WTC11 (cell line): ENCODE data around the gene TGM1. TPM values are rescaled to one million over a fixed set of nuclear protein-coding genes. Genes with fewer than 3 reads are reported as not detected.
A peak's percentile ranks its signal among the peaks of the same experiment; 100 is the strongest.

Experiments used
- ATAC-seq: fragments of 200-7000 bp; cut with Tn5 transposase; 2 replicates; pipeline ENCODE4 v1.10.0; 2021; ENCODE audit warnings: mild to moderate bottlenecking, moderate library complexity
- CTCF ChIA-PET: fragments of 300-600 bp; sonication (Branson Sonifier 250); formaldehyde crosslinking; loops from one replicate; lab custom pipeline; 2021; ENCODE audit warnings: antibody characterized with exemption; lab: Charles Lee
- POLR2A ChIA-PET: fragments of 350-600 bp; sonication (Branson Sonifier 250); formaldehyde crosslinking; loops from one replicate; lab custom pipeline; 2021; ENCODE audit warnings: antibody characterized with exemption; lab: Charles Lee
- DNase-seq: peaks from one replicate; pipeline ENCODE4 v3.0.0; 2021; ENCODE audit warnings: low spot score
- H3K27ac Mint-ChIP-seq: 2 replicates; pipeline ENCODE4 v1.8.0; 2021; ENCODE audit warnings: mixed read lengths
- H3K27me3 Mint-ChIP-seq: 2 replicates; pipeline ENCODE4 v1.8.0; 2021; ENCODE audit warnings: low read depth, mild to moderate bottlenecking, moderate library complexity, mixed read lengths
- H3K36me3 Mint-ChIP-seq: 2 replicates; pipeline ENCODE4 v1.8.0; 2021; ENCODE audit warnings: mixed read lengths
- H3K4me1 Mint-ChIP-seq: 2 replicates; pipeline ENCODE4 v1.8.0; 2022; ENCODE audit warnings: mixed read lengths
- H3K4me3 Mint-ChIP-seq: 2 replicates; pipeline ENCODE4 v1.8.0; 2021; ENCODE audit warnings: mild to moderate bottlenecking, moderate library complexity, mixed read lengths
- H3K9me3 Mint-ChIP-seq: 2 replicates; pipeline ENCODE4 v1.8.0; 2021; ENCODE audit warnings: mixed read lengths
- ATF1 ChIP-seq: sonication (generic); formaldehyde crosslinking; IDR thresholded peaks from 2 replicates; pipeline ENCODE4 v1.8.1; 2023; ENCODE audit warnings: mild to moderate bottlenecking, moderate library complexity, missing genetic modification reagents
- CREM ChIP-seq: sonication (generic); formaldehyde crosslinking; IDR thresholded peaks from 2 replicates; pipeline ENCODE4 v1.8.1; 2022; ENCODE audit warnings: mild to moderate bottlenecking, missing genetic modification reagents, moderate library complexity
- E2F1 ChIP-seq: sonication (generic); formaldehyde crosslinking; IDR thresholded peaks from 2 replicates; pipeline ENCODE4 v1.8.0; 2022; ENCODE audit warnings: mild to moderate bottlenecking, missing genetic modification reagents
- ETV6 ChIP-seq: sonication (generic); formaldehyde crosslinking; IDR thresholded peaks from 2 replicates; pipeline ENCODE4 v1.8.1; 2022; ENCODE audit warnings: mild to moderate bottlenecking, missing genetic modification reagents
- GTF2I ChIP-seq: fragments of 250-450 bp; sonication (Bioruptor Pico); conservative IDR thresholded peaks from 2 replicates; pipeline ENCODE4 v1.4.0; 2021; ENCODE audit warnings: mild to moderate bottlenecking
- JUN ChIP-seq: sonication (generic); formaldehyde crosslinking; IDR thresholded peaks from 2 replicates; pipeline ENCODE4 v1.8.0; 2023; ENCODE audit warnings: mild to moderate bottlenecking, missing genetic modification reagents
- KAT7 ChIP-seq: sonication (generic); formaldehyde crosslinking; IDR thresholded peaks from 2 replicates; pipeline ENCODE4 v1.8.1; 2023; ENCODE audit warnings: missing genetic modification reagents, mild to moderate bottlenecking, borderline replicate concordance
- NFATC4 ChIP-seq: fragments of 250-450 bp; sonication (Bioruptor Pico); IDR thresholded peaks from 2 replicates; pipeline ENCODE4 v1.9.0; 2021; ENCODE audit warnings: mild to moderate bottlenecking
- NFE2L1 ChIP-seq: sonication (generic); formaldehyde crosslinking; IDR thresholded peaks from 2 replicates; pipeline ENCODE4 v1.8.1; 2023; ENCODE audit warnings: missing genetic modification reagents
- NR3C1 ChIP-seq: sonication (generic); formaldehyde crosslinking; conservative IDR thresholded peaks from 2 replicates; pipeline ENCODE4 v1.8.1; 2023; ENCODE audit warnings: low read depth, mild to moderate bottlenecking, missing genetic modification reagents
- RELA ChIP-seq: sonication (generic); formaldehyde crosslinking; IDR thresholded peaks from 2 replicates; pipeline ENCODE4 v1.8.1; 2022; ENCODE audit warnings: missing genetic modification reagents, mild to moderate bottlenecking, borderline replicate concordance
- SMAD4 ChIP-seq: sonication (generic); formaldehyde crosslinking; IDR thresholded peaks from 2 replicates; pipeline ENCODE4 v1.8.0; 2022; ENCODE audit warnings: mild to moderate bottlenecking, missing genetic modification reagents
- TEAD1 ChIP-seq: sonication (generic); formaldehyde crosslinking; IDR thresholded peaks from 2 replicates; pipeline ENCODE4 v1.8.0; 2022; ENCODE audit warnings: mild to moderate bottlenecking, missing genetic modification reagents
- ZBTB43 ChIP-seq: sonication (generic); formaldehyde crosslinking; IDR thresholded peaks from 2 replicates; pipeline ENCODE4 v1.8.1; 2023; ENCODE audit warnings: mild to moderate bottlenecking, missing genetic modification reagents
- ZNF219 ChIP-seq: sonication (generic); formaldehyde crosslinking; IDR thresholded peaks from 2 replicates; pipeline ENCODE4 v1.8.0; 2023; ENCODE audit warnings: missing genetic modification reagents, mild to moderate bottlenecking, borderline replicate concordance
- ZNF317 ChIP-seq: sonication (generic); formaldehyde crosslinking; IDR thresholded peaks from 2 replicates; pipeline ENCODE4 v1.8.1; 2023; ENCODE audit warnings: low read depth, mild to moderate bottlenecking, moderate library complexity, missing genetic modification reagents, borderline replicate concordance
- ZNF423 ChIP-seq: fragments of 250-450 bp; sonication (Bioruptor Pico); IDR thresholded peaks from 2 replicates; pipeline ENCODE4 v2.1.2; 2022; ENCODE audit warnings: mild to moderate bottlenecking, moderate library complexity
- total RNA-seq: library from RNA; stranded (reverse); gene quantifications from 3 replicates; pipeline ENCODE4 v1.2.3, GENCODE V29; 2021
- TF ChIP-seq, protein P1 (sequence below): fragments of 200-600 bp; IDR thresholded peaks from 2 replicates; pipeline ENCODE4 v1.8.0; 2022; ENCODE audit warnings: antibody characterized with exemption
- TF ChIP-seq, protein P2 (sequence below): fragments of 250-450 bp; sonication (Bioruptor Pico); IDR thresholded peaks from 2 replicates; pipeline ENCODE4 v1.9.0; 2021; ENCODE audit warnings: mild to moderate bottlenecking

TGM1 gene
- total RNA-seq, 1 experiment from 2014 or later: 5.2 TPM

- Mint-ChIP-seq H3K27me3 (peaks cover 10% of the 10 kb centered on the region), H3K4me3 (peak overlapping the region; percentile 93), H3K27ac (no peak overlapping the region), H3K9me3 (no peaks in the 10 kb centered on the region), H3K4me1 (peaks cover 13% of the 10 kb centered on the region), H3K36me3 (peaks cover 51% of the 10 kb centered on the region)
- ChIA-PET CTCF (interaction anchor here (4.0 to 5.1 kb wide), 3 partner anchors 30 to 69 kb away, joined by 77 to 165 read pairs (median 97); partner anchors contain the start of genes CIDEB, DHRS1, LTB4R and LTB4R2), POLR2A (no interaction called here)
- TF ChIP-seq, protein P1, sequence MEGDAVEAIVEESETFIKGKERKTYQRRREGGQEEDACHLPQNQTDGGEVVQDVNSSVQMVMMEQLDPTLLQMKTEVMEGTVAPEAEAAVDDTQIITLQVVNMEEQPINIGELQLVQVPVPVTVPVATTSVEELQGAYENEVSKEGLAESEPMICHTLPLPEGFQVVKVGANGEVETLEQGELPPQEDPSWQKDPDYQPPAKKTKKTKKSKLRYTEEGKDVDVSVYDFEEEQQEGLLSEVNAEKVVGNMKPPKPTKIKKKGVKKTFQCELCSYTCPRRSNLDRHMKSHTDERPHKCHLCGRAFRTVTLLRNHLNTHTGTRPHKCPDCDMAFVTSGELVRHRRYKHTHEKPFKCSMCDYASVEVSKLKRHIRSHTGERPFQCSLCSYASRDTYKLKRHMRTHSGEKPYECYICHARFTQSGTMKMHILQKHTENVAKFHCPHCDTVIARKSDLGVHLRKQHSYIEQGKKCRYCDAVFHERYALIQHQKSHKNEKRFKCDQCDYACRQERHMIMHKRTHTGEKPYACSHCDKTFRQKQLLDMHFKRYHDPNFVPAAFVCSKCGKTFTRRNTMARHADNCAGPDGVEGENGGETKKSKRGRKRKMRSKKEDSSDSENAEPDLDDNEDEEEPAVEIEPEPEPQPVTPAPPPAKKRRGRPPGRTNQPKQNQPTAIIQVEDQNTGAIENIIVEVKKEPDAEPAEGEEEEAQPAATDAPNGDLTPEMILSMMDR: no peak
- TF ChIP-seq ZNF317 (CRISPR knock-in tag) (no peak), ZNF423 (CRISPR knock-in tag) (no peak), CREM (CRISPR knock-in tag) (no peak), RELA (CRISPR knock-in tag) (no peak)
- TF ChIP-seq, protein P2, sequence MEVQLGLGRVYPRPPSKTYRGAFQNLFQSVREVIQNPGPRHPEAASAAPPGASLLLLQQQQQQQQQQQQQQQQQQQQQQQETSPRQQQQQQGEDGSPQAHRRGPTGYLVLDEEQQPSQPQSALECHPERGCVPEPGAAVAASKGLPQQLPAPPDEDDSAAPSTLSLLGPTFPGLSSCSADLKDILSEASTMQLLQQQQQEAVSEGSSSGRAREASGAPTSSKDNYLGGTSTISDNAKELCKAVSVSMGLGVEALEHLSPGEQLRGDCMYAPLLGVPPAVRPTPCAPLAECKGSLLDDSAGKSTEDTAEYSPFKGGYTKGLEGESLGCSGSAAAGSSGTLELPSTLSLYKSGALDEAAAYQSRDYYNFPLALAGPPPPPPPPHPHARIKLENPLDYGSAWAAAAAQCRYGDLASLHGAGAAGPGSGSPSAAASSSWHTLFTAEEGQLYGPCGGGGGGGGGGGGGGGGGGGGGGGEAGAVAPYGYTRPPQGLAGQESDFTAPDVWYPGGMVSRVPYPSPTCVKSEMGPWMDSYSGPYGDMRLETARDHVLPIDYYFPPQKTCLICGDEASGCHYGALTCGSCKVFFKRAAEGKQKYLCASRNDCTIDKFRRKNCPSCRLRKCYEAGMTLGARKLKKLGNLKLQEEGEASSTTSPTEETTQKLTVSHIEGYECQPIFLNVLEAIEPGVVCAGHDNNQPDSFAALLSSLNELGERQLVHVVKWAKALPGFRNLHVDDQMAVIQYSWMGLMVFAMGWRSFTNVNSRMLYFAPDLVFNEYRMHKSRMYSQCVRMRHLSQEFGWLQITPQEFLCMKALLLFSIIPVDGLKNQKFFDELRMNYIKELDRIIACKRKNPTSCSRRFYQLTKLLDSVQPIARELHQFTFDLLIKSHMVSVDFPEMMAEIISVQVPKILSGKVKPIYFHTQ (CRISPR knock-in tag): no peak
- no peak for ATAC-seq
- DNase-seq: no peak
Observed at GRCh38 chr14:24240110-24240918, 22.7 kb downstream of the TGM1 start.

DNA sequence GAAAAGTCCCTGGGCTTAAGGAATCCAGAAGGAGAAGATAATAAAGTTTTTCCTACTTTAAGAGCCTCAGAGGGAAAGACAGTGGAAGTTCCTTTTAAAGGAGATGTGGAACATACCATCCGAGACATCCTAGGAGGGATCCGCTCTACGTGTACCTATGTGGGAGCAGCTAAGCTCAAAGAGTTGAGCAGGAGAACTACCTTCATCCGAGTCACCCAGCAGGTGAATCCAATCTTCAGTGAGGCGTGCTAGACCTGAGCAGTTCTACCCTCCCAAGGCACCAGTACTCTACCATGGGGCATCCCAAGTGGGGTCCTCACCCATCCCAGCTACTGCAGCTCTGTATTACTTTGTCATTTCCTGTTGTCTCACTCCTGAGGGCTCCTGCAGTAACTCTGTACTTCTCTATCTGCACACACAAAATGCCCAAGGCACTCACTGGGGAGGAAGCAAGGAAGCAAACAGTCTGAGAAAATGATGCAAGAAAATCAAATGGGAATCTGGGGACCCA, 24.4 kb downstream of the TGM1 start:
- Mint-ChIP-seq H3K36me3 (peaks cover 55% of the 10 kb centered on the region), H3K9me3 (no peaks in the 10 kb centered on the region), H3K27me3 (no peaks in the 10 kb centered on the region; the same call in 1 of the 2 replicates), H3K4me3 (no peak overlapping the region), H3K27ac (no peak overlapping the region), H3K4me1 (peaks cover 20% of the 10 kb centered on the region)
- TF ChIP-seq GTF2I (CRISPR knock-in tag) (no peak), JUN (no peak), ATF1 (CRISPR knock-in tag) (no peak), KAT7 (CRISPR knock-in tag) (no peak), ZNF219 (no peak), TEAD1 (CRISPR knock-in tag) (no peak), SMAD4 (CRISPR knock-in tag) (no peak), CREM (CRISPR knock-in tag) (no peak), NFATC4 (CRISPR knock-in tag) (no peak), ZBTB43 (CRISPR knock-in tag) (no peak), E2F1 (CRISPR knock-in tag) (no peak), NFE2L1 (CRISPR knock-in tag) (no peak), NR3C1 (CRISPR knock-in tag) (no peak), ETV6 (CRISPR knock-in tag) (no peak)
- POLR2A ChIA-PET: interaction anchor here (1.1 kb wide), 1 partner anchor 61 kb away, joined by 4 read pairs; the partner anchor contains the start of genes DHRS1 and NOP9
- no peak for DNase-seq
- CTCF ChIA-PET: interaction anchor here (1.3 kb wide), 1 partner anchor 69 kb away, joined by 3 read pairs; the partner anchor contains the start of gene CIDEB
- no peak for ATAC-seq
